ENCODE results near the gene COL5A1. TPM values are rescaled to one million over a fixed set of nuclear protein-coding genes. Genes with fewer than 3 reads are reported as not detected.
"Not testable (repeated sequence)": the region's sequence is repeated elsewhere in the genome, so short reads cannot be mapped to it uniquely, and the experiment has no call there.

COL5A1 gene
- total RNA-seq, 1 donor from 2014 or later = 2.9 TPM

DNA sequence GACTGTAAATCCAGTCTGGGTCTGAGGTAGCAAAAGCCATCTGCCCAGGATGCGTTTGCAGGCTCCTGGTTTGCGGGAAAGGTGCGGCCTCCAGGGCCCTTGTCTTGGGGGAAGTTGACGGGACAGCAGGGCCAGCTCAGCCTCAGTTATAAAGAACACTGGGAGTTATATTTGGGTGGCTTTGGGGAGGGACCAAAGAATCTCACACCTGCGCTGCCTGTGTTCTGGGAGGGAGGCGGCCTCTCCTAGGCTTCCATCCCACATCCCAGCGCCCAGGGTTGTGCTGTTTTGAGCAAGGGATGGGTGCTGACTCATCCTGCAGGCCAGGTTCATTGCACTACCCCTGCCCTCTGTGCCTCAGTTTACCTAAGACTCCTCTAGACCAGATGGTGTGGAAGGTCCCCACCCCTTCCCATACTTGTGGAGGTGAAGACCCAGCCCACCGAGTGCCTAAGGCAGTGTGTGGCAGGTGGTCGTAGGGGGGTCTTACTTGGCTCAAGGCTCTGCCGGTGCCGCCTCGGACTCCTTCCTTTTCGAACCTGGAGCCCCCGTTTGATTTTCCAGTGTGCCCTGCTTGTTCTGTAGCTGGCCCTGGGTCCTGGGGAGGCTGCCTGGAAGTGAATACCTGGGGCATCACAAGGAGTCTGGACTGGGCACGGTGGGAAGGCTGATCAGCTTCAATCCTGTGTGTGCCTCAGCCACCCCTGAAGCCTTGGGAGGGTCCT is 199.7 kb downstream of the COL5A1 start:
- FAIRE-seq (no peak), DNase-seq (ENCODE audit: low spot score in 2 of 2) (no peak)

DNA sequence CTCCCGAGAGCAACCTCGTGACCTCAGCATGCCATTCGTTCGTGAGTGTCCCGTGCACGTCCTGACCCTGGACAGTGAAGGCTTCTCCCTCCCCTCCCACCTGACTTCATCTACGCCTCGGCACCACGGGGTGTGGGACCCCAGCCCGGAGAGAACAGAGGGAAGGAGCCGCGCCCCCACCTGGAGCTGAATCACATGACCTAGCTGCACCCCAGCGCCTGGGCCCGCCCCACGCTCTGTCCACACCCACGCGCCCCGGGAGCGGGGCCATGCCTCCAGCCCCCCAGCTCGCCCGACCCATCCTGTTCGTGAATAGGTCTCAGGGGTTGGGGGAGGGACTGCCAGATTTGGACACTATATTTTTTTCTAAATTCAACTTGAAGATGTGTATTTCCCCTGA is 200.7 kb downstream of the COL5A1 start:
- no peak for DNase-seq (ENCODE audit: low spot score in 2 of 2)
- FAIRE-seq = no peak

DNA sequence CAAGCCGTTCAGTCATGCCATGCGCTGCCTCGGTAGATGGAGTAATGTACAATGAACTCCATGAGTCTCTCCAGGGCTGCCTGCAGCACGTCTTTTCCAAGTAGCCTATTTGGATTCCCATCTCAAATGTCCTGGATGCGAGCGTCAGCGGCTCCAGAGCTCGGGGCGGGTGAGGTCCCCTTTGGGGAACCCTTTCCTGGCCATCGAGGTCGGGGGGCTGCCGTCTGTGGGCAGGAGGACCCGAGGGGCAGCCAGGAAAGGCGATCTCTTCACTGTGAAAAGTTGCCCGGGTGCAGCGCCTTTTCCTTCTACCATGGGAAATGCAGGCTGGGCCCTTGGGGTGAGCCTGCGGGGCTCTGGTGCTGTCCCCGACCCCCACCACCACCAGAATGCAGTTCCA is 202.1 kb downstream of the COL5A1 start:
- no peak for FAIRE-seq

DNA sequence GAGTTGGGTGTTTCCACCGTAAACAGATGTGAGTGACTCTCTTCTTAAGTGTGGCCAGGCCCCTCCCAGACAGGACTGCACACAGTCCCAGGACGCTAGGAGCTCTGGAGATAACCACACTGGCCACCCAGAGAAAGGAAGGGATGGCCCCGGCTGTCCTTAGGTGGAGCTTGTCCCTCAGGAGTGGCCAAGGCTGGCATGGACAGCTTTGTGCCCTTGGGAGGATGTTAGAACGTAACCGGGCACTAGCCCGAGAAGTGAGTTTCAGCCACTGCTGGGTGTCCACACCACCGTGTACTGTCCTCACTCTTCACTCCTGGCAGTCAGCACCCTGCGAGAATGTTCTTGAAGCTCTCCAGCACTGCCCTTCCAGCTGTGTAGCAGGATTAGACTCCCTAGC is 203.2 kb downstream of the COL5A1 start:
- DNase-seq (ENCODE audit: low spot score in 2 of 2) (no peak), FAIRE-seq (no peak)

More for the DNA sequence above, 202.1 kb downstream of the COL5A1 start:
- DNase-seq (ENCODE audit: low spot score in 2 of 2) = no peak

DNA sequence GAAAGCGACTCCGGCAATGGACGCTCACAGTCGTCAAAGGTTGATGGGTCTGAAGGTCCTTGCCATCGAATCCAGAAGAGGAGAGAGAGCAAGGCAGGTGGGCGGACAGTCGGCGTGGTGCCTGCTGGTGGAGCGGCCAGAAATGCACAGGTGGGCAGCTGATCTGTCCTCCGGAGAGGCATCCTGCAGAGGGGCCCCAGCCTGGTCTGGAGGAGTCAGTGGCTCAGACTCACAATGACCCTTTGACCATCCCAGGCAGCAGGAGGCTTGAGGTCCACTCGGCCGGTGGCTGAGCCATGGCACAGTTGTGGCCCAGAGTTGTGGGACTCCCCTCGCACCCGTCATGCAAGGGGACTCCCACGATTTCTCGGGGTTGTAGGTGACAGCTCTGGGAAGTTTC is 204.6 kb downstream of the COL5A1 start:
- FAIRE-seq (no peak), DNase-seq (ENCODE audit: low spot score in 2 of 2) (no peak)

DNA sequence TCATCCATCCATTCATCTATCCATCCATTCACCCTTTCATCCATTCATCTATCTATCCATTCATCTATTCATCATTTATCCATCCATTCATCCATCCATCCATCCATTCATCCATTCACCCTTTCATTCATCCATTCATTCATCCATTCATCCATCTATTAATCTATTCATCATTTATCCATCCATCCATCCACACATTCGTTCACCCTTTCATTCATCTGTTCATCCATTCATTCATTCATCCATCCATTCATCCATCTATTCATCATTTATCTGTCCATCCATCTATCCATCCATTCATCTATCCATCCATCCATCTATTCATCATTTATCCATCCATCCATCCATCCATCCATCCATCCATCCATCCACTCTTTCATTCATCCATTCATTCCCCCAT is 205.1 kb downstream of the COL5A1 start:
- FAIRE-seq (no peak), DNase-seq (ENCODE audit: low spot score in 2 of 2) (no peak)

DNA sequence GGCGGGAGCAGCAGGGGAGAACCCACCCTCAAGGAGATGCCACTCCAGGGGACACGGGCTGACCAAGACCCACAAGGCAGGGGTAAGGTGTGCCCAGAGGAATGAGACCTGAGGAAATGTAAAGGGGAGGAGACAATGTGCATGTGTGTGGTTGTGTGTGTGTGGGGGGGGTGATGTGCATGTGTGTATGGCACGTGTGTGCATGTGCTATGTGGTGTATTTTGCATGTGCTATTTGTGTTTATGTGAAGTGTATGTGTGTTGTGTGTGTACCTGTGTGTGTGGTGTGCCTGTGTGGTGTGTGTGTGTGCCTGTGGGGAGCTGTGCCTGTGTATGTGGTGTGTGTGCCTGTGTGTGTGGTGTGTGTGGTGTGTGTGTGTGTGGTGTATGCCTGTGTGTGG is 205.5 kb downstream of the COL5A1 start:
- FAIRE-seq (no peak), DNase-seq (ENCODE audit: low spot score in 2 of 2) (no peak)

DNA sequence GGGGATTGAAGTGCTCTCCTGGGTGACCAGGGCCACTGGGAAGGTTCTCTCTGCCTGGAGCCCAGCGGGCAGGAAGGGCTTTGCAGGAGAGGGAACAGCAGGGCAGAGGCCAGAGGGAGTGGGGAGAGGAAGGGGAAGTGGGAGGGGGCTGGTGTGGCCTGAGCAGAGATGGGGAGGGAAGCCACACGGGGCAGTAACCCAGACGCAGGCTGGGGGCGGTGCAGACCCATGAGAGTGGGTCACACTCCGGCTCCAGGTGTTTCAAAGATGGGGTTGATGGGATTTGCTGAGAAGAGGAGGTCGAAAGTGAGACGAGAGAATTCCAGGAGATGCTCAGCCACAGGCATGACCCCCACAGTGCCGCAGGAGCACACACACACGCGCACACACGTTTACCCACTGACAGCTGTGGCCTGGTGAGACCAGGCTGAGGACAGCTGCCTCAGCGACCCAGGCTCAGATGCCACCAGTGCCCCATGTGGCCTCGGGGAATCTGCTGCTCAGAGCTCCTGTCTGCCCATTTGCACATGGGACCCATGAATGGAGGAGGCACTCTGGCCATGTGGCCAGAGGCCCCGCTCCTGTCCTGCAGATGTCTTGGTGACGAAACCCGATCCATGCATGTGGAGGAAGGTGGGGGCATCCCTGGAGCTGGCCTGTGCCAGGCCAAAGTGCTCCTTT is 206.3 kb downstream of the COL5A1 start:
- DNase-seq (ENCODE audit: low spot score in 2 of 2) = no peak

DNA sequence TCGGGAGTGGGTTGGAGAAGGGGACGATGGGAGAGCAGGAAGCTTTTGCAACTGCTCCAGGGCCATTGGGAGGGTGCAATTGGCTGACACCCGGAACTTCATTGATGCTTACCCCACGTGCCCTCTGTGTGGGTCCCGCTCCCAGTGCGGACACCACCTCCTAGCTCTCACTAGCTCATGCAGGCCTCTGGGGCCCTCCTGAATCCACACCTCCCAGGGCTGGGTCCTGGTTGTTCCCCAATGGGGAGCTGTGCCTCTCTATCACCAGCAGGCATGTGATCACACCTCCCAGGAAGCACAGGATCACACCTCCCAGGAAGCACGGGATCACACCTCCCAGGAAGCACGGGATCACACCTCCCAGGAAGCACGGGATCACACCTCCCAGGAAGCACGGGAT is 206.9 kb downstream of the COL5A1 start:
- no peak for DNase-seq (ENCODE audit: low spot score in 2 of 2)
- no peak for FAIRE-seq

More for the DNA sequence above, 206.3 kb downstream of the COL5A1 start:
- no peak for FAIRE-seq

DNA sequence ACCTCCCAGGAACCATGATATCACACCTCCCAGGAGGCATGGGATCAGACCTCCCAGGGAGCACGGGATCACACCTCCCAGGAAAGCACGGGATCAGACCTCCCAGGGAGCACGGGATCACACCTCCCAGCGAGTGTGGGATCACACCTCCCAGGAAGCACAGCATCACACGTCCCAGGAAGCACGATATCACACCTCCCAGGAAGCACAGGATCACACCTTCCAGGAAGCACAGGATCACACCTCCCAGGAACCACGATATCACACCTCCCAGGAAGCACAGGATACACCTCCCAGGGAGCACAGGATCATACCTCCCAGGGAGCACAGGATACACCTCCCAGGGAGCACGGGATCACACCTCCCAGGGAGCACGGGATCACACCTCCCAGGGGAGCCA is 209.0 kb downstream of the COL5A1 start:
- FAIRE-seq = no peak
- no peak for DNase-seq (ENCODE audit: low spot score in 2 of 2)

DNA sequence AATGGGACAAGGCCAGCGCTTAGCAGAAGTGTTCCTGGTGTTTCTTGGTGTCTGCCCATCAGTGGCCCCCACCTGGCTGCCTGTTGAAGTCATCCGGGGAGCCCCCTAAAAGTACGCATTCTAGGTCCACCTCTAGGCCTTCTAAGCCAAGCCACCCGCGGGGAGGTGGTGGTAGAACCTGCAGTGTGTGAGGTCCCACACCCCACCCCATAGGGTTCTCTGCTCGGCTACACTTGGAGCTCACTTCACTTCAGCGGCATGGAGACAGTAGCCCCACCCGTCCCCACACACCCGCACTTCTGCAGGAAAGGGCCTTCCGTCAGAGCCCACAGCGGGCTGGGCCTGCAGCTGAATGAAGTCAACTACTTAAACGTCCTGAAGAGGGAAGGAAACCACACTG is 209.4 kb downstream of the COL5A1 start:
- FAIRE-seq (no peak), DNase-seq (ENCODE audit: low spot score in 2 of 2) (no peak)

DNA sequence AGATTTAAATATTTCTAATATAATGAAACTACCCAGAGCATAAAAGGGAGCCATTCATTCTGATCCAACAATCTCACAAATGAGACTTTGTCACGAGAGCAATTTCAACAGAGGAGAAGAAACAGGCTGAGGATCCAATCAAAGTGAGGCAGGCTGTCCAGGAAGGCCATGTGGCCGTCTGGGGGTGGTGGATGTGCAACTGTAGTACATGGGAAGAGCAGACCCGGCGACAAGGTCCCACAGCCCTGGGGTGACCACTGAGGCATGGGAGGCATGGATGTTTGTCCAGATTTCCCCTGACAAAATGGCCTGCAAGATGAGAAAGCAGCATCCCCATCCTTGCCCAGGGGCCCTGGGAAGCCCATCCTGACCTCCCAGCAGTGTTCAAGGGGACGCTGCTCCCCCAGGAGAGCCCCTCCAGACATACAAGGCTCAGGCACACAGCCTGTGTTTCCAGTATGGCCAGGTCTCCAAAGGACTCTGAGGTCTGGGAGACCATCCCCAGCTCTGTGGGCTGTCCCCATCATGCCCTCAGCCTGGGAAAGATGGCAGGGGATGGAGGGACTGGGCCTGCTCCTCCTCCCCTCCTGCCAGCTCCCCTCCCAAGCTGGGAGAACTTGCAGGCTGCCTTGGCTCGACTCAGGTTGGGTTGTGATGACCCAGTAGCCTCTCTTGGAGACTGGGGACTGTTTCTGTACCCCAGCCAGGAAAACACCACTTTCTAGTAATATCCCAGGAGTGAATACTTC is 211.5 kb downstream of the COL5A1 start:
- no peak for FAIRE-seq
- DNase-seq (ENCODE audit: low spot score in 2 of 2) = no peak

DNA sequence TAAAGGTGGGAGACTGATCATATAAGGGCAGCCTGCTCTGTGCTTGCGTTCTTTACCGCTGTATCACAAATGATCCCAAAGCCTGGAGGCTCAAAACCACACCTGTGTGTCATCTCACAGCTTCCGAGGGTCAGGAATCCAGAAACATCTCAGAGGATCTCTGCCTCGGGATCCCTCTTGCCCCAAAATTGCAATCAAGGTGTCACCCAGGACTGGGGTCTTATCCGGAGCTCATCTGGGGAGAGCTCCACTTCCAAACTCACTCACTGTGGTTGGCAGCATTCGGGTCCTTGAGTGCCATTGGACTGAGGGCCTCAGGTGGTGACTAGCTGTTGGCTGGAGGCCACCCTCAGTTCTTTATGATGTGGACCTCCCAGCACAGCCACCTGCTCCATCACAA is 212.3 kb downstream of the COL5A1 start:
- FAIRE-seq (no peak), DNase-seq (ENCODE audit: low spot score in 2 of 2) (no peak)

DNA sequence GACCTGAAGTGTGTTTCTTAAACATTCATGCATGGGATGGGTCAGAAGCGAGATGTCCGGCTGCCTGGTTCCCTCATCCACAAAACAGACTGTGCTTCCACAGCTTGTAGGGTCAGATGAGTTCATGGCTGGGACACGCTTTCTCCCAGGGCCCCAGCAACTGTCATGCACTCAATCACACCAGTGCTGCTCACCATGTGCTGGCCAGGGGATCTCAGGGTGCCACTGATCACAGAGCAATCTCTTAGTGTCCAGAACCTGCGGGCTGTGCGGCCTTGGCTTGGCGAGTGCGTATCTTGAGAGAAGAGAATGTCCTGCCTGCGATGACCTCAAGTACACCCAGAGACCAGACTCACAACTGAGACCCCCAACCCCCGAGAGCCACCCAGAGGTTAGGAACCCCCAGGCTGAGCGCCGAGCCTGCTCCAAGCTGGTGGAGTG is 213.0 kb downstream of the COL5A1 start:
- DNase-seq (ENCODE audit: low spot score in 2 of 2) = no peak
- FAIRE-seq = no peak

DNA sequence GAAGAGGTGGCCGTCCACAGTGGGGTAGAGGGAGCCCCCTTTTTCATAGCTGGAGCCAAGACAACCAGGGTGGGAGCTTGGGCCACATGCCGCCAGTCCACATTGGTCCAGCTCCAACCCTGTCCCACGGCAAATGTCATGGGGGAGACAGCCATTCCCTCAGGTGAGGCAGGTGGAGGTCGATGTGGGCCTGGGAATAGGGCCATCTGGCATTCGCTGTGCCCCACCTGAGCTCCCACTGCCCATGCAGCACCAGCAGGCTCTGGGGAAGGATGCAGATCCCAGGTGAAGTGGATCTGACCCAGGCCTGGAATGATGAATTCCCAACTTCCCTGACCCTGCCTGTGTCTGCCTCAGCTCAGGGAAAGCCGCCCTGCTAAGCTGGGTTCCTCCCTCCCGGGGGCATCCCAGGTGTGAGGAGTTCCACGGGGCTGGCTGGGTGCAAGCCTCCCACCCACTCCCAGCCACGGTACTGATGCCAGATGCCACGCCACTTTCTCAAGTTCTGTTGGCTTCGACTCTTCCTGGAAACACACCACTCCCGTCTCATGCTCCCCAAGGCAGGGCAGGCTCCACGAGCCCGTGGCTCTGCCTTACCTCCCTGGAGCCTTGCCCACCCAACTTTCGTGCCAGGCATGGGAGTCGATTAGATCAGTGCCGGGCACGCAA is 213.8 kb downstream of the COL5A1 start:
- FAIRE-seq = no peak
- no peak for DNase-seq (ENCODE audit: low spot score in 2 of 2)

DNA sequence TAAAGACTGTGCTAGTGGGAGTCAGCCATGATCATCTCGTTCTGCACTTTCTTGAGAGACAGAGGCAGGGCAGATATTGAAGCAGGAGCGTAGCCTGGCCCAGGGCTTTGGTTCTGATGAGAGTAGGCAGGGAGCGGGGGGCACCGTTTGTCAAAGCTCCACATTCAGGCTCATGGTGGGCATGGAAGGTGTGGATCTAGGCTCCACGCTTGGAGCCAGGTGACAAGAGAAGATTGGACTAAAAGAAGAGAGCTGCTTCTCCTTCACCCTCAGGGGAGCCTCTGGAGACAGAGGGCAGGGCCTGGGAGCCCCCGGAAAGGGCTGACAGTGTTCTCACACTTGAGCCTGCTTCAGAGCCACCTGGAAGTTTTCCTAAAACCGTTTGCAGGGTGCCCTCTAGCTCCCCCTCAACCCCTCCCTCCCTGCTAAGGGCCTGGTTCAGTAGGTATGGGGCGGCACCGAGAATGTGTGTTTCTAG is 214.3 kb downstream of the COL5A1 start:
- DNase-seq (ENCODE audit: low spot score in 2 of 2) (no peak), FAIRE-seq (no peak)

DNA sequence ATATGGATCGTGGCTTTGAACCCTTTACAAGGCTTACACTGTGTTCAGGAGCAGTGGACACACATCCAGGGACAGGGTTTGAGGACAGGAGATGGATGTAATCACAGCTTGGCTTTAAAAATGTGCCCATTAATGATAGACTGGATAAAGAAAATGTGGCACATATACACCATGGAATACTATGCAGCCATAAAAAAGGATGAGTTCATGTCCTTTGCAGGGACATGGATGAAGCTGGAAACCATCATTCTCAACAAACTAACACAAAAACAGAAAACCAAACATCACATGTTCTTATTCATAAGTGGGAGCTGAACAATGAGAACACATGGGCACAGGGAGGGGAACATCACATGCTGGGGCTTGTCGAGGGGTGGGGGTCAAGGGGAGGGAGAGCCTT is 215.8 kb downstream of the COL5A1 start:
- DNase-seq (ENCODE audit: low spot score in 2 of 2); FAIRE-seq: not testable (repeated sequence)

DNA sequence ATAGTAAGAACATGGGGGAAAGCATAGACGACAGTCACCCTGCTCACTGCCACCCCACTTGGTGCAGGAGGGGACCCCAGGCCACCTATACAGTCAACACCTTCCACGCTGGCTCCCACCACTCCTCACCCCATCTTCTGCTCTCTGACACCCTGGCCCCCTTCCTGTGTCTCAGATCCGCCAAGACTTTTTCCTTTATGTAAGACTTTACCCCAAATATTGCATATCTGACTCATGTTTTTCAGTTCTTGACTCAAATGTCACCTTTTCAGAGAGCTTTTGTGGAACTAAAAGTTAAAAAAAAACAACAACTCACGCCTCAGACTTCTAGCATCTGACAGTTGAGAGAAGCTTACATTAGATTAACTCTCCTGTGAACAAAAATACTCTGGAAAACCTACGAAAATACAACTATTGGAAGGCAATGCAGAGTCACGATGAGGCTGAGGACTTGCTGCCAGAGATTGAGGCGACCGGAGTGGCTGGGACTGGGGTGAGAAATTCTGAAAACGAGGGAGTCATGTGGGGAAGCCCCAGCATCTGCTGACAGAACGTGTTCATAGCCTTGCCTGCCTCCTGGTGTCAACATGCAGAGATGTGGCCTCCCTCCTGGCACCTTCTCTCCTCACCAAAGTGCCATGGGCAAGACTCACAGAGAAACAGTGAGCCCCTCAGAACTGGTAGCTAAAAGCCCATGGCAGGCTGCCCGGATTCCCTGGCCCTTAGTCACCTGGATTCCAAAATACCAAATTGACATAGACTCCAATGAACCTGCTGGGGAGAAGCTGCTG is 216.6 kb downstream of the COL5A1 start:
- FAIRE-seq (no peak), DNase-seq (ENCODE audit: low spot score in 2 of 2) (no peak)

DNA sequence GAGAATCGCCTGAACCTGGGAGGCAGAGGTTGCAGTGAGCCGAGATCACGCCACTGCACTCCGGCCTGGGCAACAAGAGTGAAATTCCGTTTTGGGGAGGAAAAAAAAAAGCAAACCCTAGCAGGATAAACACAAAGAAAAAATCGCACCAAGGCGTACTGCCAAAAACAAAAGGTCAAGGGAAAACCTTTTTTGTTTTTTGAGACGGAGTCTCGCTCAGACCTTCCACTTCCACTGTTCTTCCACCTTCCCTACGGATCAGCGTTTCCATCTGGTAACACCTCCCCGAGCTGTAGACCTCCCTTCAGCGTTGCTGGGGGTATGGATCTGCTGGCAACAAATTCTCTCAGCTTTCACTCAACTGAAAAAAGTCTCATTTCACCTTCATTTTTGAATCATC is 218.9 kb downstream of the COL5A1 start:
- no peak for DNase-seq (ENCODE audit: low spot score in 2 of 2)
- no peak for FAIRE-seq

All from frontal cortex (tissue), 4 donors.